Hepatocyte (in vitro differentiated cells): Measurements from ENCODE around the gene CPSF4.

ENCODE experiments used
- EZH2 ChIP-seq: fragments of 200-600 bp; sonication (generic); IDR thresholded peaks from 2 replicates; pipeline ENCODE4 v1.6.1; 2016; ENCODE audit warnings: antibody characterized with exemption, mild to moderate bottlenecking, borderline replicate concordance
- EZH2phosphoT487 ChIP-seq: fragments of 200-600 bp; sonication (generic); IDR thresholded peaks from one replicate; pipeline ENCODE4 v1.6.1; 2018; ENCODE audit warnings: antibody characterized with exemption, mild to moderate bottlenecking, low read depth, moderate library complexity; ENCODE audit not compliant: unreplicated experiment, severe bottlenecking
- TF ChIP-seq, protein P1 (sequence below): fragments of 200-600 bp; sonication (generic); IDR thresholded peaks from 2 replicates; pipeline ENCODE4 v1.5.1; 2016; ENCODE audit warnings: antibody characterized with exemption, mild to moderate bottlenecking; ENCODE audit not compliant: poor library complexity

DNA sequence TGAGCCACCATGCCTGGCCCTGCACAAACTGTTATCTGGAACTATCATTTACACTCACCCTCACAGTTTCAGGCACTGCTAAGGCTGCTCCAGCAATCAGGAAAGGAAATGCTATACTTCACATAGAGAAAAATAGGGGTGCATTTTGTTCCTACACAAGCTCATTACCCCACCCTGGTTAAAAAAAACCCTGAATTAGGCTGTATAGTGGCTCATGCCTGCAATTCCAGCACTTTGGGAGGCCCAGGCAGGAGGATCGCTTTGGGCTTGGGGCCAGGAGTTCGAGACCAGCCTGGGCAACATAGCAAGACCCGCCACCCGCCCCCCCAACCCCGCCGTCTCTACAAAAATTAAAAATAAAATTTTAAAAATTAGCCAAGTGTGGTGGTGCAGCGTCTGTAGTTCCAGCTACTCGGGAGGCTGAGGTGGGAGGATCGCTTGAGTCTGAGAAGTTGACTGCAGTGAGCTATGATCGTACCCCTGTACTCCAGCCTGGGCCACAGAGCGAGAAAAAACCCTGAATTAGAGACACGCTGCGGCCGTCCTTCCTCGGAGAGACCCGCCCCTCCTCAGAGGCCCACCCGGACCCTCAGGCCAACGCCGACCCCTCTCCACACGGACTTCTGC lies 684 bp upstream of the CPSF4 start:
- TF ChIP-seq EZH2 (no peak), EZH2phosphoT487 (no peak)
- TF ChIP-seq, protein P1, sequence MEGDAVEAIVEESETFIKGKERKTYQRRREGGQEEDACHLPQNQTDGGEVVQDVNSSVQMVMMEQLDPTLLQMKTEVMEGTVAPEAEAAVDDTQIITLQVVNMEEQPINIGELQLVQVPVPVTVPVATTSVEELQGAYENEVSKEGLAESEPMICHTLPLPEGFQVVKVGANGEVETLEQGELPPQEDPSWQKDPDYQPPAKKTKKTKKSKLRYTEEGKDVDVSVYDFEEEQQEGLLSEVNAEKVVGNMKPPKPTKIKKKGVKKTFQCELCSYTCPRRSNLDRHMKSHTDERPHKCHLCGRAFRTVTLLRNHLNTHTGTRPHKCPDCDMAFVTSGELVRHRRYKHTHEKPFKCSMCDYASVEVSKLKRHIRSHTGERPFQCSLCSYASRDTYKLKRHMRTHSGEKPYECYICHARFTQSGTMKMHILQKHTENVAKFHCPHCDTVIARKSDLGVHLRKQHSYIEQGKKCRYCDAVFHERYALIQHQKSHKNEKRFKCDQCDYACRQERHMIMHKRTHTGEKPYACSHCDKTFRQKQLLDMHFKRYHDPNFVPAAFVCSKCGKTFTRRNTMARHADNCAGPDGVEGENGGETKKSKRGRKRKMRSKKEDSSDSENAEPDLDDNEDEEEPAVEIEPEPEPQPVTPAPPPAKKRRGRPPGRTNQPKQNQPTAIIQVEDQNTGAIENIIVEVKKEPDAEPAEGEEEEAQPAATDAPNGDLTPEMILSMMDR: no peak
